GM12878 (cell line): ENCODE measurements around the gene ANKDD1B. TPM values are rescaled to one million over a fixed set of nuclear protein-coding genes. Genes with fewer than 3 reads are reported as not detected.

Experiments used
- BACH1 ChIP-seq: fragments of 450-650 bp; IDR thresholded peaks from 2 replicates; pipeline ENCODE4 v1.6.1; 2017; ENCODE audit warnings: mild to moderate bottlenecking, borderline replicate concordance
- CBX5 ChIP-seq: sonication (generic); IDR thresholded peaks from 2 replicates; pipeline ENCODE4 v1.6.1; 2016; ENCODE audit warnings: low read depth, moderate library complexity, mild to moderate bottlenecking, inconsistent platforms
- CHD1 ChIP-seq: IDR thresholded peaks from 2 replicates; pipeline ENCODE4 v1.6.1; 2012; ENCODE audit warnings: low read depth, low read length, improper control_type of control experiment
- CHD4 ChIP-seq: fragments of 200-600 bp; sonication (generic); IDR thresholded peaks from 2 replicates; pipeline ENCODE4 v1.6.1; 2016; ENCODE audit warnings: mild to moderate bottlenecking
- EED ChIP-seq: sonication (generic); IDR thresholded peaks from 2 replicates; pipeline ENCODE4 v1.6.1; 2016; ENCODE audit warnings: antibody characterized with exemption, low read depth
- IKZF2 ChIP-seq, 2 experiments: fragments of 450-650 bp; IDR thresholded peaks; 2 replicates each; pipeline ENCODE4 v1.6.1; 2017; ENCODE audit warnings: mild to moderate bottlenecking in 2 of 2, moderate library complexity in 2 of 2
- IRF4 ChIP-seq: IDR thresholded peaks from 2 replicates; pipeline ENCODE4 v1.6.1; 2011; ENCODE audit warnings: low read depth, low read length
- NBN ChIP-seq: fragments of 450-650 bp; IDR thresholded peaks from 2 replicates; pipeline ENCODE4 v1.6.1; 2016
- NFIC ChIP-seq: IDR thresholded peaks from 2 replicates; pipeline ENCODE4 v1.6.1; 2012; ENCODE audit warnings: low read depth, mild to moderate bottlenecking, inconsistent platforms, low read length, moderate library complexity
- PAX8 ChIP-seq: fragments of 450-650 bp; IDR thresholded peaks from 2 replicates; pipeline ENCODE4 v1.6.1; 2017; ENCODE audit warnings: mild to moderate bottlenecking, moderate library complexity
- RAD51 ChIP-seq: fragments of 450-650 bp; IDR thresholded peaks from 2 replicates; pipeline ENCODE4 v1.6.1; 2016; ENCODE audit warnings: moderate library complexity, mild to moderate bottlenecking, inconsistent platforms
- RELA ChIP-seq: fragments of 450-650 bp; IDR thresholded peaks from 2 replicates; pipeline ENCODE4 v1.8.0; 2014; ENCODE audit warnings: borderline replicate concordance; ENCODE audit not compliant: partially characterized antibody
- SPI1 ChIP-seq: IDR thresholded peaks from 2 replicates; pipeline ENCODE4 v1.6.1; 2011; ENCODE audit warnings: low read depth, mild to moderate bottlenecking, low read length, moderate library complexity, borderline replicate concordance; ENCODE audit not compliant: insufficient read depth
- TAF1 ChIP-seq: IDR thresholded peaks from 2 replicates; pipeline ENCODE4 v1.6.1; 2011; ENCODE audit warnings: mild to moderate bottlenecking, low read depth, low read length, borderline replicate concordance
- ZBED1 ChIP-seq: IDR thresholded peaks from 2 replicates; pipeline ENCODE4 v1.6.1; 2016; ENCODE audit warnings: borderline replicate concordance
- ZBTB33 ChIP-seq: fragments of 450-650 bp; IDR thresholded peaks from 2 replicates; pipeline ENCODE4 v1.6.1; 2017; ENCODE audit warnings: mild to moderate bottlenecking
- polyA plus RNA-seq, 11 experiments: library from polyadenylated mRNA; depleted of rRNA in 4 of 11; unstranded in 6 of 11; stranded (reverse) in 5 of 11; fragments of >200 nt; fragmentation: Nextera tagmentation in 4 of 11; fragmentation: Illumina TruSeq in 1 of 11; extraction: Ambion mirVana in 4 of 11; extraction: Trizol in 1 of 11; gene quantifications; 1 replicate in 1 of 11; 2 replicates in 10 of 11; pipeline versions ENCODE4 v1.2.1 to v1.2.3, GENCODE V29; 2011 to 2016; ENCODE audit warnings: inconsistent platforms in 2 of 11, missing spikeins in 2 of 11, low read depth in 1 of 11
- total RNA-seq, 4 experiments: library from RNA; depleted of rRNA in 3 of 4; stranded (reverse); fragments of >200 nt in 3 of 4; fragmentation: Illumina TruSeq in 1 of 4; extraction: Trizol in 1 of 4; gene quantifications; 2 replicates each; pipeline versions ENCODE4 v1.2.1 to v1.2.3, GENCODE V29; 2013 to 2021
- TF ChIP-seq, protein P1 (sequence below): fragments of 450-650 bp; IDR thresholded peaks from 2 replicates; pipeline ENCODE4 v1.6.1; 2017; ENCODE audit warnings: mild to moderate bottlenecking, low read depth, inconsistent platforms; ENCODE audit not compliant: poor library complexity, severe bottlenecking
- TF ChIP-seq, protein P2 (sequence below): fragments of 150-350 bp; IDR thresholded peaks from 2 replicates; pipeline ENCODE4 v1.6.1; 2016; ENCODE audit warnings: low read depth, low read length
- TF ChIP-seq, protein P3 (sequence below): fragments of 450-650 bp; IDR thresholded peaks from 2 replicates; pipeline ENCODE4 v1.6.1; 2018; ENCODE audit warnings: borderline replicate concordance, mild to moderate bottlenecking; ENCODE audit not compliant: partially characterized antibody
- TF ChIP-seq, protein P4 (sequence below): IDR thresholded peaks from 2 replicates; pipeline ENCODE4 v1.6.1; 2012; ENCODE audit warnings: low read depth, low read length, improper control_type of control experiment

Gene ANKDD1B
- total and polyA plus RNA-seq, 10 of the 15 experiments (the other 5 are each of a cell fraction or from before 2014, with no cell fraction given) = 0.34 to 2.4 (median 0.80) TPM

- TF ChIP-seq, protein P1, sequence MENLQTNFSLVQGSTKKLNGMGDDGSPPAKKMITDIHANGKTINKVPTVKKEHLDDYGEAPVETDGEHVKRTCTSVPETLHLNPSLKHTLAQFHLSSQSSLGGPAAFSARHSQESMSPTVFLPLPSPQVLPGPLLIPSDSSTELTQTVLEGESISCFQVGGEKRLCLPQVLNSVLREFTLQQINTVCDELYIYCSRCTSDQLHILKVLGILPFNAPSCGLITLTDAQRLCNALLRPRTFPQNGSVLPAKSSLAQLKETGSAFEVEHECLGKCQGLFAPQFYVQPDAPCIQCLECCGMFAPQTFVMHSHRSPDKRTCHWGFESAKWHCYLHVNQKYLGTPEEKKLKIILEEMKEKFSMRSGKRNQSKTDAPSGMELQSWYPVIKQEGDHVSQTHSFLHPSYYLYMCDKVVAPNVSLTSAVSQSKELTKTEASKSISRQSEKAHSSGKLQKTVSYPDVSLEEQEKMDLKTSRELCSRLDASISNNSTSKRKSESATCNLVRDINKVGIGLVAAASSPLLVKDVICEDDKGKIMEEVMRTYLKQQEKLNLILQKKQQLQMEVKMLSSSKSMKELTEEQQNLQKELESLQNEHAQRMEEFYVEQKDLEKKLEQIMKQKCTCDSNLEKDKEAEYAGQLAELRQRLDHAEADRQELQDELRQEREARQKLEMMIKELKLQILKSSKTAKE = no peak
- TF ChIP-seq BACH1 = no peak
- no peak for TF ChIP-seq ZBED1
- TF ChIP-seq, protein P2, sequence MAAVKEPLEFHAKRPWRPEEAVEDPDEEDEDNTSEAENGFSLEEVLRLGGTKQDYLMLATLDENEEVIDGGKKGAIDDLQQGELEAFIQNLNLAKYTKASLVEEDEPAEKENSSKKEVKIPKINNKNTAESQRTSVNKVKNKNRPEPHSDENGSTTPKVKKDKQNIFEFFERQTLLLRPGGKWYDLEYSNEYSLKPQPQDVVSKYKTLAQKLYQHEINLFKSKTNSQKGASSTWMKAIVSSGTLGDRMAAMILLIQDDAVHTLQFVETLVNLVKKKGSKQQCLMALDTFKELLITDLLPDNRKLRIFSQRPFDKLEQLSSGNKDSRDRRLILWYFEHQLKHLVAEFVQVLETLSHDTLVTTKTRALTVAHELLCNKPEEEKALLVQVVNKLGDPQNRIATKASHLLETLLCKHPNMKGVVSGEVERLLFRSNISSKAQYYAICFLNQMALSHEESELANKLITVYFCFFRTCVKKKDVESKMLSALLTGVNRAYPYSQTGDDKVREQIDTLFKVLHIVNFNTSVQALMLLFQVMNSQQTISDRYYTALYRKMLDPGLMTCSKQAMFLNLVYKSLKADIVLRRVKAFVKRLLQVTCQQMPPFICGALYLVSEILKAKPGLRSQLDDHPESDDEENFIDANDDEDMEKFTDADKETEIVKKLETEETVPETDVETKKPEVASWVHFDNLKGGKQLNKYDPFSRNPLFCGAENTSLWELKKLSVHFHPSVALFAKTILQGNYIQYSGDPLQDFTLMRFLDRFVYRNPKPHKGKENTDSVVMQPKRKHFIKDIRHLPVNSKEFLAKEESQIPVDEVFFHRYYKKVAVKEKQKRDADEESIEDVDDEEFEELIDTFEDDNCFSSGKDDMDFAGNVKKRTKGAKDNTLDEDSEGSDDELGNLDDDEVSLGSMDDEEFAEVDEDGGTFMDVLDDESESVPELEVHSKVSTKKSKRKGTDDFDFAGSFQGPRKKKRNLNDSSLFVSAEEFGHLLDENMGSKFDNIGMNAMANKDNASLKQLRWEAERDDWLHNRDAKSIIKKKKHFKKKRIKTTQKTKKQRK = no peak
- peak; percentile 38; the same call in 1 of the 2 replicates for TF ChIP-seq SPI1
- TF ChIP-seq RELA = no peak
- peak; percentile 65; the same call in 1 of the 2 replicates for TF ChIP-seq CBX5
- TF ChIP-seq IKZF2 (IDR thresholded peaks at IDR 0.05) = peak; percentile 51 to 63; a peak in 3 of 4 replicates
- peak; percentile 46; the same call in 1 of the 2 replicates for TF ChIP-seq NBN
- TF ChIP-seq CHD1 = no peak
- TF ChIP-seq, protein P3, sequence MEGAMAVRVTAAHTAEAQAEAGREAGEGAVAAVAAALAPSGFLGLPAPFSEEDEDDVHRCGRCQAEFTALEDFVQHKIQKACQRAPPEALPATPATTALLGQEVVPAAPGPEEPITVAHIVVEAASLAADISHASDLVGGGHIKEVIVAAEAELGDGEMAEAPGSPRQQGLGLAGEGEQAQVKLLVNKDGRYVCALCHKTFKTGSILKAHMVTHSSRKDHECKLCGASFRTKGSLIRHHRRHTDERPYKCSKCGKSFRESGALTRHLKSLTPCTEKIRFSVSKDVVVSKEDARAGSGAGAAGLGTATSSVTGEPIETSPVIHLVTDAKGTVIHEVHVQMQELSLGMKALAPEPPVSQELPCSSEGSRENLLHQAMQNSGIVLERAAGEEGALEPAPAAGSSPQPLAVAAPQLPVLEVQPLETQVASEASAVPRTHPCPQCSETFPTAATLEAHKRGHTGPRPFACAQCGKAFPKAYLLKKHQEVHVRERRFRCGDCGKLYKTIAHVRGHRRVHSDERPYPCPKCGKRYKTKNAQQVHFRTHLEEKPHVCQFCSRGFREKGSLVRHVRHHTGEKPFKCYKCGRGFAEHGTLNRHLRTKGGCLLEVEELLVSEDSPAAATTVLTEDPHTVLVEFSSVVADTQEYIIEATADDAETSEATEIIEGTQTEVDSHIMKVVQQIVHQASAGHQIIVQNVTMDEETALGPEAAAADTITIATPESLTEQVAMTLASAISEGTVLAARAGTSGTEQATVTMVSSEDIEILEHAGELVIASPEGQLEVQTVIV = no peak
- no peak for TF ChIP-seq ZBTB33
- peak; percentile 75 for TF ChIP-seq EED
- TF ChIP-seq, protein P4, sequence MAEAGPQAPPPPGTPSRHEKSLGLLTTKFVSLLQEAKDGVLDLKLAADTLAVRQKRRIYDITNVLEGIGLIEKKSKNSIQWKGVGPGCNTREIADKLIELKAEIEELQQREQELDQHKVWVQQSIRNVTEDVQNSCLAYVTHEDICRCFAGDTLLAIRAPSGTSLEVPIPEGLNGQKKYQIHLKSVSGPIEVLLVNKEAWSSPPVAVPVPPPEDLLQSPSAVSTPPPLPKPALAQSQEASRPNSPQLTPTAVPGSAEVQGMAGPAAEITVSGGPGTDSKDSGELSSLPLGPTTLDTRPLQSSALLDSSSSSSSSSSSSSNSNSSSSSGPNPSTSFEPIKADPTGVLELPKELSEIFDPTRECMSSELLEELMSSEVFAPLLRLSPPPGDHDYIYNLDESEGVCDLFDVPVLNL = no peak
- no peak for TF ChIP-seq CHD4
- TF ChIP-seq IRF4 = peak; percentile 84
- TF ChIP-seq PAX8 = no peak
- peak; percentile 78 for TF ChIP-seq NFIC
- peak; percentile 79; the same call in 1 of the 2 replicates for TF ChIP-seq TAF1
- TF ChIP-seq RAD51 = no peak
These were observed 57.9 kb downstream of the ANKDD1B start (continued) for GRCh38 chr5:75668977-75669689.
